GM19099 (cell line): Measurements from ENCODE around the gene FOXK1.
A peak's percentile ranks its signal among the peaks of the same experiment; 100 is the strongest.

Experiments
- POLR2A ChIP-seq: IDR thresholded peaks from 3 replicates; pipeline ENCODE4 v1.6.1; 2011; ENCODE audit warnings: low read depth; ENCODE audit not compliant: insufficient read length; ENCODE audit errors: extremely low read depth

The FOXK1 gene

GRCh38 chr7:4681886-4682620, at the start of gene FOXK1:
Gene FOXK1 (plus strand): TSS chr7:4682295. CDS start chr7:4682309, 14 bp downstream.
- TF ChIP-seq POLR2A = peak; percentile 82

DNA sequence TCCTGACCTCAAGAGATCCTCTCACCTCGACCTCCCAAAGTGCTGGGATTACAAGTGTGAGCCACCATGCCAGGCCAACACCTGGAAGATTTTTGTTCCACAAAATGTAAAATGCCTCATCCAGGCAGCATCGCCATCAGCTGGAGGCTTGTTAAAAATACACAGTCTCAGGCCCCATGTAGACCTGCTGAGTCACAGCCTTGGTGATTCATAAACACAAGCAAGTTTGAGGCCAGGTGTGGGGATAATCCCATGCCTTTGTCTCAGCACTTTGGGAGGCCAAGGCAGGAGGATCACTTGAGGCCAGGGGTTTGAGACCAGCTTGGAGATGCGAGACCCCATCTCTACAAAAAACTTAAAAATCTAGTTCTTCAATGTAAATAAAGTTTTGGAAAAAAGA, 49.1 kb upstream of the FOXK1 start:
- TF ChIP-seq POLR2A = no peak

DNA sequence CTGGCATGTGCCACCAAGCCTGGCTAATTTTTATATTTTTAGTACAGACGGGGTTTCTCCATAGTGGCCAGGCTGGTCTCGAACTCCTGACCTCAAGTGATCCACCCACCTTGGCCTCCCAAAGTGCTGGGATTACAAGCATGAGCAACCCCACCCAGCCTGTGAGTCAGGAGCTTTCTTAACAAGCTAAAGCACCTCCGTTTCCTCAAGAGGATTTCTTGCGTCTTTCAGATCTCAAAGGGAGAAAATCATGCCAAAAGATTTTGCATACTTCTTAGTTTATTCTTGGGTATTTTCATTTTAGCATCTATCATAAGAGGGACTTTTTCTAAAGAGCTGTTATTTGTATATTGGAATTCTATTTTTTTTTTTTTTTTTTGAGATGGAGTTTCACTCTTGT, 47.9 kb upstream of the FOXK1 start:
- no peak for TF ChIP-seq POLR2A

- TF ChIP-seq POLR2A = no peak
Measured at GRCh38 chr7:4638781-4639575, 43.1 kb upstream of the FOXK1 start.

DNA sequence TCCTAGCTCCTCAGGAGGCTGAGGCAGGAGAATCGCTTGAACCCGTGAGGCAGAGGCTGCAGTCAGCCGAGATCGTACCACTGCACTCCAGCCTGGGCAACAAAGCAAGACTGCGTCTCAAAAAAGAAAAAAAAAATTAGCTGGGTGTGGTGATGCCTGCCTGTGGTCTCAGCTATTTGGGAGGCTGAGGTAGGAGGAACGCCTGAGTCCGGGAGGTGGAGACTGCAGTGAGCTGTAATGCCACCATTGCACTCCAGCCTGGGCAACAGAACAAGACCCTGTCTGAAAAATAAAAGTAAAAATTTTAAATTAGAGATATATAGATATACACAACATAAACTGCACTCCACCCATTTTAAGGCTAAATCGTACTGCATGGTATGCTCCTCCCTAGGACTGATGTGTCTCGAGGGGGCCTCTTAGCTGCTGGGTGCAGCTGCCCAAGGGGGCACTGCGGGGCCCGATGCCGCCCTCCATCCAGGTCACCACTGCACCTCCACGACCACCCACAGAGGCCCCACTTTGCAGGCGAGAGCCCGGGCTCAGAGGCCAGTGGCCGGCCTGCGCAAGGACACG, 40.9 kb upstream of the FOXK1 start:
- peak; percentile 70 for TF ChIP-seq POLR2A

- TF ChIP-seq POLR2A = peak; percentile 98
Measured at GRCh38 chr7:4641667-4642467, 40.2 kb upstream of the FOXK1 start.

DNA sequence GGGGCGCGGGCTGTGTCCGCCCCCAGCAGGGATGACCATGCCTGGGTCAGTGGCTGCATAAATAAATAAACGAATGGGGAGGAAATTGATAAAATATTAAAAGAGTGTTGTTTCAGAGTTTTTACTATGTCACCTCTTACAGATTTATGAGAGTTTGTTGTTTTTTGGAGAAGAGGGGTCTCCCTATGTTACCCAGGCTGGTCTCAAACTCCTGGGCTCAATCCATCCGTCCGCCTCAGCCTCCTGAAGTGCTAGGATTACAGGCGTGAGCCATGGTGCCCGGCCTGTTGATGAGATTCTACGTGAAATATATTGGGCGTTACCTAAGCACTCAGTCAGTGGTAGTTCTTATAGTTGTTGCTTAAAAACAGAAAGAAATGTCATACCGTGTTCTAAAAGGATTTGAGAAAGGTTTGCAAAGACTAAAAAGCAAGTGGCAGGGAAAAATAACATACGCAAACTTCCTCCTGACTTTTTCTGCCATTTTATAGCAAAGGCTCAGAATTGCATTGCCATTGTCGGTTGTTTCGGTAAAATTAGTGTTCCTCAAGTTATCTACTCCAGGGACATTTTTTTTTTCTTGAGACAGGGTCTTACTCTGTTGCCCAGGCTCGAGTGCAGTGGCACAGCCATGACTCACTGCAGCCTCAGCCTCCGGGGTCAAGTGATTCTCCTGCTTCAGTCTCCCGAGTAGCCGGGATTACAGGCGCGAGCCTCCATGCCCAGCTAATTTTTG, 39.5 kb upstream of the FOXK1 start:
- TF ChIP-seq POLR2A = no peak

DNA sequence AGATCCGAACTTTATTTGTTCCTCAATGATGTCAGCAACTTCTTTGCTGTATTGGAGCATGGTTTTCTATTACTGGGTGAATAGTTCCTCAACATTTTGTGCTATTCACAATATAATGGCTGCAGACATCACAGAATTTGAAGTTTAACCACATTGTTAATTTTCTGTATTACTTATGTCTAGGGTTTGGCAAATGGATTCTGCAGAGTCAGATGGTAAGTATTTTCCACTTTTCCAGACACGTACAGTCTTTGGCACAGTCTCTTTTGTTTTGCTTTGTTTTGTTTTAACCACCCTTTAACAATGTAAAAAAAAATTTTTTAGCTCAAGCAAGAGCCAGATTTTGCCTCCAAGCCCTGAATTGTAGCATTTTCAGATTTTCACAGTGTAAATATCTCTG, 36.8 kb upstream of the FOXK1 start:
- no peak for TF ChIP-seq POLR2A

DNA sequence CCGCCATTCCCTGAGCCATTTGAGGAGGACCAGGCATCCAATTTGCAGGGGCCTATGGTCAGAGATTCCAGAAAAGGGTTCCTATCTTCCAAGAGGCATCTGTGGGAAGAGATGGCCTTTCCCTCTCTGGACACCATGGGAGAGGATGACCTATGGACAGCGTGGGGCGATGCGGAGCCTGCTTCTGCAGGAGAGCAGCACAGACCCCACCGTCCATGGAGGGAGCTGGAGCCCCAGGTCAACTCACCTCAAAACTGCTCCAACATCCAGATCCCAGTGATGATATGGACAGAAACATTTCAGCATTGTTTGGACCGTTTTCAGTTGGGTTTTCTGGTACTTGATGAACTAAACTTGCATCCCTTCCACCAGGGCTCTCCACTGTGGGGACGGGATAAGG, 34.0 kb upstream of the FOXK1 start:
- TF ChIP-seq POLR2A = no peak

DNA sequence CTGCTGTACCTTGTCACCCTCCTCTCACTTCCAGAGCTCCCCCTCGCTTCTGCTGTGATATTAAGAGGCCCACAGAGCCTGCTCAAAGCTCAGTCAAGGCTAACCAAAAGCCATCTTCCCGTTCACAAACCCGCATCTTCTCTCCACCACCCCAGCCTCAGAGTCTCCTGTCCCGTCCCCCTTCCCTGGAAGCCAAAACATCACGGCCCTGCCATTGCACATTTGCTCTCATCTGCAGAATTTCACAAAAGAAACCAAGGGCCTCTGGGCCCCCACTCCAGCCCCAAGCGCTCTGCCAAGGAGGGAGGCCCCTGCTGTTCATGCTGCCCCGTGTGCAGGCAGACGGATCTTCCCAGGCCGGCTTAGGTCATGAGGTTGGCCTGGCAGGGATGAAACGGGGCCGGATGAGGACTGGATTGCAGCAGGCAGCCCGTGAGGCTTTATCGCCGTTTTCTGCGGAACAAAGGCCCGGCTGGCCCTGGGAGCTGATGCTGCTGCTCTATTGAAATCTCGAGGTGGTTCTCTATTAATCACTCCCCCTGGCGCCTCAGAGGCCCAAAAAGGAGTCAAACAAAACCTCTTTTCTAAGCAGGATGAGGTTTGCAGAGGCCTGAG, 31.6 kb upstream of the FOXK1 start:
- TF ChIP-seq POLR2A = no peak

DNA sequence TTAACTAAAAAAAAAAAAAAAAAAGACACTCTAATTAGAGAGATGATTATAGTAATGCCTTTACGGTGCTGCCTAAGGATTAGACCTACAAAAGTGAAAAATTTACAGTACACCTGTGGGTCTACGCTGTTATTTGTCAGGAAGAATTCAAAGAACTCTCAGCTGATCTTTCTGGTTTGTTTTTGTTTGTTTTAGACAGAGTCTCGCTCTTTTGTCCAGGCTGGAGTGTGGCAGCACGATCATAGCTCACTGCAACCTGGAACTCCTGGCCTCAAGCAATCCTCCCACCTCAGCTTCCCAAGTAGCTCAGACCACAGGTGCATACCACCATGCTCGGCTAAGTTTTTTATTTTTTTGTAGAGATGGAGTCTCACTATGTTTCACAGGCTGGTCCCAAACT, 28.3 kb upstream of the FOXK1 start:
- no peak for TF ChIP-seq POLR2A

DNA sequence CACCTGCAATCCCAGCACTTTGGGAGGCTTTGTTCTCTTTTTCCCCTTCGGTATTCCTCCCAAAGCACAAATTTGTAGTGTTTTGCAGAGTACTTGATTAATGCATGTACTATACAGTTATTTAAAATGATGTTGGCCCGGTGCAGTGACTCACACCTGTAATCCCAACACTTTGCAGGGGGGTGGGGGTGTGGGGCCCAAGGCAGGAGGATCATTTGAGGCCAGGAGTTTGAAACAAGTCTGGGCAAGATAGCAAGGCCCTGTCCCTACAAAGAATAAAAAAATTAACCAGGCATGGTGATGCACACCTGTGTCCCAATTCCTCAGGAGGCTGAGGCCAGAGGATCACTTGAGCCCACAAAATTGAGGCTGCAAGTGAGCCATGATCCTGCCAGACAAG, 26.8 kb upstream of the FOXK1 start:
- TF ChIP-seq POLR2A = no peak

DNA sequence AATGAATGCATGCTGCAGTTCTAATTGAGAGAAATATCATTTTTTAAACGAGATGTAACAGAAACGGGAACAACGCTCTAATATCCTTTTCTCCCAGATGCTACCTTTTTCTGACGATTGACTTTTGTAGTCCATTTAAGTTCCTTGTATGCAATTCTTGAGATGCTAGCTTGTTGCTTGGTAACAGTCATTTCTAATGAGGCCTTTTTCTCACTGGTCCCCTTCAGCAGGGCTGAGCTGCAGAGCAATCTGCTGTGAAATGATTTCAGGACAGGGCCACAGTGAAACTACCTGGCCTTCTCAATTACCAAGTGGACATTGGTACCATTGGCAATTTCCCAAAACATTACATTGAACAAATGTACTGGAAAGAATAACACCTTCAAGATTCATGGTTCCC, 26.2 kb upstream of the FOXK1 start:
- no peak for TF ChIP-seq POLR2A
